Breast epithelium (tissue), 3 donors: Measurements from ENCODE around the gene TSPAN4.

Source experiments
- POLR2A ChIP-seq: fragments of 450-650 bp; IDR thresholded peaks from one replicate; pipeline ENCODE4 v1.6.1; 2016; ENCODE audit warnings: antibody characterized with exemption, mild to moderate bottlenecking, moderate library complexity
- POLR2AphosphoS5 ChIP-seq, 3 donors: sonication (generic); formaldehyde crosslinking; IDR thresholded peaks; one replicate each; pipeline ENCODE4 v1.6.1; 2017; ENCODE audit warnings: antibody characterized with exemption in 3 of 3
- TF ChIP-seq, protein P1 (sequence below), 3 donors: fragments of 450-650 bp; IDR thresholded peaks; one replicate each; pipeline ENCODE4 v1.5.1; 2016 to 2017; ENCODE audit warnings: antibody characterized with exemption in 3 of 3, mild to moderate bottlenecking in 3 of 3, moderate library complexity in 3 of 3

DNA sequence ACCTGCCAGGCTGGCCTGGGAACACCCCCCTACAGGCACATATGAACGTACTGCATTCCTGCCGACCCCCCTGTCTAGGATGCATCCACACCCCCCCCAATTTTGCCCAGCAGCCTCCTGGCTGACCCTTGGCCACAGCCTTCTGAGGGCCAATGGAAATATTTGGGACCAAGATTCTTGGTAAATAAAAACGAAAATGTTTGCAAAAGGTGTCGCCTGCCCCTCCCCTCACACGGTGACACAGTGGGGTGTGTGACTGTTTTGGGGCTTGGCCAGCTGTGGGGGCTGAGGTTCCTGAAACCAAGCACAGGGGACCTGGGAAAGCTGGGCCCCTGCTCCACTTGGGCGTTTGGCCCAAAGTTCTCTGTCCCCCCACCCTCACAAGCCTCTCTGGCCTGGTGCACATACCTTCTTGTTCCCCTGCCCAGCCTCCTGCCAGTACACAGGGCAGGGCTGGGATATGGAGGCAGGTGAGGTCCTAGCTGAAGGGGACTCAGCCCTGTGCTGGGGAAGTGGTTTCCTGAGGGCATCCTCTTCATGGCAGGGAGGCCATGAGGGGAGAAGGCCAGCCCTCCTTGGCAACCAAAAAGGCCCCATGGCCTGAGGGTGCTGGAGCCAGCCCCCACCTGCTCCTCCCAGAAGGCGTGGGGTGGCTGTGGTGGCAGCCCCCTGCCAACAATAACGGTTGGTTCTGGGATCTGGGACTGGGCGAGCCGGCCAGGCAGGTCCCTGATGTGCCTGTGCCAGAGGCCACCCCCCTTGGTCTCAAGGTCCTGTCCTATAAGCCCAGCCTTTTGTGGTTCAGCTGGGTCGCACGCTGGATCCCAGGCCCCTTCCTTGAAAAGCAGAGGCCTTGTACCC lies 17.1 kb upstream of the TSPAN4 start:
- TF ChIP-seq, protein P1, sequence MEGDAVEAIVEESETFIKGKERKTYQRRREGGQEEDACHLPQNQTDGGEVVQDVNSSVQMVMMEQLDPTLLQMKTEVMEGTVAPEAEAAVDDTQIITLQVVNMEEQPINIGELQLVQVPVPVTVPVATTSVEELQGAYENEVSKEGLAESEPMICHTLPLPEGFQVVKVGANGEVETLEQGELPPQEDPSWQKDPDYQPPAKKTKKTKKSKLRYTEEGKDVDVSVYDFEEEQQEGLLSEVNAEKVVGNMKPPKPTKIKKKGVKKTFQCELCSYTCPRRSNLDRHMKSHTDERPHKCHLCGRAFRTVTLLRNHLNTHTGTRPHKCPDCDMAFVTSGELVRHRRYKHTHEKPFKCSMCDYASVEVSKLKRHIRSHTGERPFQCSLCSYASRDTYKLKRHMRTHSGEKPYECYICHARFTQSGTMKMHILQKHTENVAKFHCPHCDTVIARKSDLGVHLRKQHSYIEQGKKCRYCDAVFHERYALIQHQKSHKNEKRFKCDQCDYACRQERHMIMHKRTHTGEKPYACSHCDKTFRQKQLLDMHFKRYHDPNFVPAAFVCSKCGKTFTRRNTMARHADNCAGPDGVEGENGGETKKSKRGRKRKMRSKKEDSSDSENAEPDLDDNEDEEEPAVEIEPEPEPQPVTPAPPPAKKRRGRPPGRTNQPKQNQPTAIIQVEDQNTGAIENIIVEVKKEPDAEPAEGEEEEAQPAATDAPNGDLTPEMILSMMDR (IDR thresholded peaks at IDR 0.05), result no peak
- TF ChIP-seq POLR2AphosphoS5 (IDR thresholded peaks at IDR 0.05), result peak in 2 of 3 donors; percentile 14 to 38
- no peak for TF ChIP-seq POLR2A
